ENCODE results near the gene PTGER1. TPM values are rescaled to one million over a fixed set of nuclear protein-coding genes. Genes with fewer than 3 reads are reported as not detected.

PTGER1 gene
- total and polyA plus RNA-seq, 9 of the 15 experiments (the other 6 are each of a cell fraction or from before 2014, with no cell fraction given): 0.06 to 0.36 (median 0.31) TPM; not detected in 5

DNA sequence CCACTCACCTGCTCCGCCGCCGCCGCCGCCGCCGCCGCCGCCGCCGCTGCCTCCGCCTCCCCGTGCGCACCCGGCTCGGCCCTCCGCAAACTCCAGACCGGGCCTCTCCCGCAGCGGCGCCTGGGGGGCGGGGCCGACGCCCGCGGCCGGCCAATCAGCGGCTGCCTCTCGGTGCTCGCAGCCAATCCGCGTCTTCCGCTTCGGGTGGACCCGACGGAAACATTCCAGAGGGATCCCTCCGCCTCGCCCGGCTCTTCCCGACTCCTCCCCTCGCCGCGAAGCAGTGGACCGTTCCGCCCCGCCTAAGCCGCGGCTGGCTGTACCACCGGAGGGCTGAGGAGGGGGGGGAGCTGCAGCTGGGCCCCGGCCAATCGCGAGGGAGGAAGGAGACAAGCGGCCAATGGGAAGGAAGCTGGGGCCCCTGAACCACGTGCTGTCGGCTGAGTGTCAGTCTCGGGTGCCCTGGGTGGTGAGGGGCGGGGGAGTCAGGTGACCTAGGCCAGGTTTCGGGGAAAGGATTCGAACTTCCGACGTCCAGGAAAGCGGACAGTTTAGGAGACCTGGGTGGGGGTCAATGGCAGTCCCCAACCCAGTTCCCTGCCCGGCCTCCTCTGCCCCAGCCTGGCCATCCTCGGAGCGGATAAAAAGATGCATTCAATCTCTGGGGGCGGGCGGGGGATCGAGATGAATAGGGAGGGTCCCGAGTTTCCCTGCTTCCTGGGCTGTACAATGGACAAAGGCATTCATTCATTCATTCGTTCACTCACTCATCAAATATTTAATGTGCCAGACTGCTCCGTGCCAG is 21.1 kb upstream of the PTGER1 start, which contains the start of gene GIPC1:
GIPC1 (minus strand) TSS at position 99 of the 805 bp plus-strand sequence. CDS start 13,151 bp downstream, outside the sequence.
- intact Hi-C loops (cut with micrococcal nuclease) (no loop called here), in situ Hi-C loops (cut with MboI) (no loop called here)
- H3K9me3 ChIP-seq (replicated peaks; ENCODE audit: control insufficient read depth, insufficient read depth, low read depth, low read length): no peaks in the 10 kb centered on the region
- peaks cover 16 to 29% of the 10 kb centered on the region in 2 experiments; a peak in 4 of 5 replicates for H3K4me1 ChIP-seq (replicated peaks in 1 of 2; ENCODE audit: control insufficient read depth in 2 of 2, insufficient read depth in 2 of 2, low read length in 2 of 2)
- FAIRE-seq (peak; percentile 98), ATAC-seq (peak; percentile 97), DNase-seq (ENCODE audit: extremely low read depth in 1 of 4, low spot score in 3 of 4) (peak; percentile 97 to 100 (median 100))
- H3K9me1 ChIP-seq (ENCODE audit: control insufficient read depth, insufficient read depth, low read length): no peaks in the 10 kb centered on the region
- H4K20me1 ChIP-seq (replicated peaks; ENCODE audit: control insufficient read depth, insufficient read depth, low read length): no peaks in the 10 kb centered on the region
- ChIA-PET POLR2A (interaction anchor here (1.5 to 2.1 kb wide), 5 partner anchors 10 to 21 kb away, joined by 5 to 11 read pairs (median 7); no protein-coding TSS in a partner anchor), CTCF (ENCODE audit: low intra/inter-chr PET ratio) (interaction anchor here (0.6 kb wide), 1 partner anchor 12 kb away, joined by 3 read pairs; no protein-coding TSS in a partner anchor)
- H3K27ac ChIP-seq (ENCODE audit: extremely low read depth, low read depth, low read length): peak within 1 kb of the TSS; percentile 59
- 2% methylated on average over 36 of the region's 71 CpGs for WGBS (ENCODE audit: insufficient coverage, low coverage, missing lambda C conversion rate)
- H3K27me3 ChIP-seq (ENCODE audit: control insufficient read depth in 2 of 2, insufficient read depth in 2 of 2, low read length in 2 of 2): no peaks in the 10 kb centered on the region
- peaks cover 3% of the 10 kb centered on the region; the same call in 1 of the 3 replicates for H3K36me3 ChIP-seq (ENCODE audit: control insufficient read depth, insufficient read depth, low read length)
- H3K79me2 ChIP-seq (ENCODE audit: control insufficient read depth, insufficient read depth, low read length): peaks cover 5% of the 10 kb centered on the region; the same call in 2 of the 3 replicates
- H3K4me2 ChIP-seq (ENCODE audit: insufficient read depth, low read length): peak within 1 kb of the TSS; percentile 82
- H3K9ac ChIP-seq (ENCODE audit: insufficient read depth in 1 of 2, low read depth in 2 of 2, low read length in 2 of 2): peak within 1 kb of the TSS; percentile 58 to 86
- H2AFZ ChIP-seq (ENCODE audit: low read depth, low read length): peak within 1 kb of the TSS; percentile 93
- BruUV-seq (replicated peaks): no TSS peak
- peak within 1 kb of the TSS; percentile 68 for H3K4me3 ChIP-seq
- TF ChIP-seq, protein P1, sequence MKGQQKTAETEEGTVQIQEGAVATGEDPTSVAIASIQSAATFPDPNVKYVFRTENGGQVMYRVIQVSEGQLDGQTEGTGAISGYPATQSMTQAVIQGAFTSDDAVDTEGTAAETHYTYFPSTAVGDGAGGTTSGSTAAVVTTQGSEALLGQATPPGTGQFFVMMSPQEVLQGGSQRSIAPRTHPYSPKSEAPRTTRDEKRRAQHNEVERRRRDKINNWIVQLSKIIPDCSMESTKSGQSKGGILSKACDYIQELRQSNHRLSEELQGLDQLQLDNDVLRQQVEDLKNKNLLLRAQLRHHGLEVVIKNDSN (CRISPR knock-in tag; IDR thresholded peaks at IDR 0.05): peak; percentile 97
- no peak for TF ChIP-seq ZNF175 (CRISPR knock-in tag; IDR thresholded peaks at IDR 0.05; ENCODE audit: low read depth)
- no peak for TF ChIP-seq CHD1 (IDR thresholded peaks at IDR 0.05; ENCODE audit: low read length)
- TF ChIP-seq ZNF740 (CRISPR knock-in tag; IDR thresholded peaks at IDR 0.05): peak; percentile 77
- no peak; a peak in 1 of 4 replicates for TF ChIP-seq ZNF740 (tag; IDR thresholded peaks at IDR 0.05)
- TF ChIP-seq, protein P2, sequence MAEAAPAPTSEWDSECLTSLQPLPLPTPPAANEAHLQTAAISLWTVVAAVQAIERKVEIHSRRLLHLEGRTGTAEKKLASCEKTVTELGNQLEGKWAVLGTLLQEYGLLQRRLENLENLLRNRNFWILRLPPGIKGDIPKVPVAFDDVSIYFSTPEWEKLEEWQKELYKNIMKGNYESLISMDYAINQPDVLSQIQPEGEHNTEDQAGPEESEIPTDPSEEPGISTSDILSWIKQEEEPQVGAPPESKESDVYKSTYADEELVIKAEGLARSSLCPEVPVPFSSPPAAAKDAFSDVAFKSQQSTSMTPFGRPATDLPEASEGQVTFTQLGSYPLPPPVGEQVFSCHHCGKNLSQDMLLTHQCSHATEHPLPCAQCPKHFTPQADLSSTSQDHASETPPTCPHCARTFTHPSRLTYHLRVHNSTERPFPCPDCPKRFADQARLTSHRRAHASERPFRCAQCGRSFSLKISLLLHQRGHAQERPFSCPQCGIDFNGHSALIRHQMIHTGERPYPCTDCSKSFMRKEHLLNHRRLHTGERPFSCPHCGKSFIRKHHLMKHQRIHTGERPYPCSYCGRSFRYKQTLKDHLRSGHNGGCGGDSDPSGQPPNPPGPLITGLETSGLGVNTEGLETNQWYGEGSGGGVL (CRISPR knock-in tag; IDR thresholded peaks at IDR 0.05): no peak
- no peak for TF ChIP-seq SRF (CRISPR knock-in tag; IDR thresholded peaks at IDR 0.05)
- TF ChIP-seq, protein P3, sequence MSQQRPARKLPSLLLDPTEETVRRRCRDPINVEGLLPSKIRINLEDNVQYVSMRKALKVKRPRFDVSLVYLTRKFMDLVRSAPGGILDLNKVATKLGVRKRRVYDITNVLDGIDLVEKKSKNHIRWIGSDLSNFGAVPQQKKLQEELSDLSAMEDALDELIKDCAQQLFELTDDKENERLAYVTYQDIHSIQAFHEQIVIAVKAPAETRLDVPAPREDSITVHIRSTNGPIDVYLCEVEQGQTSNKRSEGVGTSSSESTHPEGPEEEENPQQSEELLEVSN (IDR thresholded peaks at IDR 0.05; ENCODE audit: borderline replicate concordance in 1 of 2, extremely low read depth in 1 of 2, insufficient read depth in 1 of 2, insufficient read length in 1 of 2, low read depth in 1 of 2, low read length in 1 of 2, poor library complexity in 1 of 2, severe bottlenecking in 1 of 2): peak; percentile 41 to 87
- TF ChIP-seq ETS2 (tag; IDR thresholded peaks at IDR 0.05; ENCODE audit: borderline replicate concordance, poor library complexity, severe bottlenecking): no peak
- peak in 1 of 3 experiments; percentile 5 for TF ChIP-seq YY1 (IDR thresholded peaks at IDR 0.05; ENCODE audit: borderline replicate concordance in 1 of 3, control insufficient read depth in 1 of 3, extremely low read depth in 1 of 3, insufficient read depth in 3 of 3, insufficient read length in 1 of 3, insufficient replicate concordance in 2 of 3, low read depth in 1 of 3, low read length in 2 of 3)
- no peak for TF ChIP-seq MIER1 (IDR thresholded peaks at IDR 0.05; ENCODE audit: low read depth)
- TF ChIP-seq SMAD3 (CRISPR knock-in tag; conservative IDR thresholded peaks at IDR 0.05): no peak
- TF ChIP-seq ZNF212 (CRISPR knock-in tag; IDR thresholded peaks at IDR 0.05): no peak
- peak; percentile 67; the same call in 1 of the 2 replicates for TF ChIP-seq CREM (IDR thresholded peaks at IDR 0.05; ENCODE audit: low read depth)
